ENCODE data around the gene ZNF616.

The ZNF616 gene

DNA sequence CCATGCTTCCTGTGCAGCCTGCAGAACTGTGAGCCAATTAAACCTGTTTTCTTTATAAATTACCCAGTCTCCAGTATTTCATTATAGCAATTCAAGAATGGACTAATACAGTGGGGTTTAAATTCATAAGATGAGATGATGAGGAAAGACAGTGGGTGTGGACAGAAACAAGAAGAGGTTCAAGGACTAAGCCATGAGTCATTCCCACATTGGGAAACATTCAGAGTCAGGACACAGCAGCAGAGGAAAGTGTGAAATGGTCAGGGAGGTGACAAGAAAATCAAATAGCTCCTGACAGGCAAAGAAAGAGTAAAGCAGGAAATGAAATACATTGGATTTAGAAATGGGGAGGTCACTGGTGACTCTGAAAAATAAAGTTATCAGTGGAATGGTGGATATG lies 53.3 kb downstream of the ZNF616 start:
- no peak for DNase-seq
- H3K27ac ChIP-seq = no peak overlapping the region
- H3K27me3 ChIP-seq (ENCODE audit: insufficient read depth, low read depth, severe bottlenecking) = no peaks in the 10 kb centered on the region
- H3K36me3 ChIP-seq = peaks cover 51% of the 10 kb centered on the region
- H3K9me3 ChIP-seq (ENCODE audit: severe bottlenecking) = no peaks in the 10 kb centered on the region
- TF ChIP-seq, protein P1, sequence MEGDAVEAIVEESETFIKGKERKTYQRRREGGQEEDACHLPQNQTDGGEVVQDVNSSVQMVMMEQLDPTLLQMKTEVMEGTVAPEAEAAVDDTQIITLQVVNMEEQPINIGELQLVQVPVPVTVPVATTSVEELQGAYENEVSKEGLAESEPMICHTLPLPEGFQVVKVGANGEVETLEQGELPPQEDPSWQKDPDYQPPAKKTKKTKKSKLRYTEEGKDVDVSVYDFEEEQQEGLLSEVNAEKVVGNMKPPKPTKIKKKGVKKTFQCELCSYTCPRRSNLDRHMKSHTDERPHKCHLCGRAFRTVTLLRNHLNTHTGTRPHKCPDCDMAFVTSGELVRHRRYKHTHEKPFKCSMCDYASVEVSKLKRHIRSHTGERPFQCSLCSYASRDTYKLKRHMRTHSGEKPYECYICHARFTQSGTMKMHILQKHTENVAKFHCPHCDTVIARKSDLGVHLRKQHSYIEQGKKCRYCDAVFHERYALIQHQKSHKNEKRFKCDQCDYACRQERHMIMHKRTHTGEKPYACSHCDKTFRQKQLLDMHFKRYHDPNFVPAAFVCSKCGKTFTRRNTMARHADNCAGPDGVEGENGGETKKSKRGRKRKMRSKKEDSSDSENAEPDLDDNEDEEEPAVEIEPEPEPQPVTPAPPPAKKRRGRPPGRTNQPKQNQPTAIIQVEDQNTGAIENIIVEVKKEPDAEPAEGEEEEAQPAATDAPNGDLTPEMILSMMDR (IDR thresholded peaks at IDR 0.05; ENCODE audit: low read depth, low read length) = no peak
- H3K4me3 ChIP-seq (ENCODE audit: low read depth, low read length) = no peak overlapping the region

GRCh38 chr19:52070496-52070895 lies 69.2 kb downstream of the ZNF616 start:
- TF ChIP-seq, protein P1 (IDR thresholded peaks at IDR 0.05; ENCODE audit: low read depth, low read length) = no peak
- Histone ChIP-seq H3K4me3 (ENCODE audit: low read depth, low read length) (no peak overlapping the region), H3K27ac (no peak overlapping the region), H3K36me3 (peaks cover 78% of the 10 kb centered on the region), H3K9me3 (ENCODE audit: severe bottlenecking) (peaks cover 15% of the 10 kb centered on the region), H3K27me3 (ENCODE audit: insufficient read depth, low read depth, severe bottlenecking) (no peaks in the 10 kb centered on the region)
- DNase-seq = no peak

DNA sequence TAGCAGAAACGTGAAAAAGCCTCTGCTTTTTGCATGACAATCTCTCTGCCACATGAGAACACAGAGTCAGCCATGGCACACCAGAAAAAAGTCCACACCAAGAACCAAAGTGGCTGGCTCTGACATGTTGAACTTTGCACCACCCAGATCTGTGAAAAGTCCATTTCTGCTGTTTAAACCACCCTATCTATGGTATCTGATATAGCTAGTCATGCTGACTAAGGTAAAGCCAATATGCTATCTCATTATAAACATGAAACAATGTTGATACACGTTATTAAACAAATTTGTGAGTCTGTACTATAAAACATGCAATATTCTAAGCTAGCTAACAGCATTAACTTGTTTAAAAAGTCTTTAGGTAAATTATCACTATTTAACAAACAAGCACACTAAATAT lies 70.1 kb downstream of the ZNF616 start:
- peaks cover 78% of the 10 kb centered on the region for H3K36me3 ChIP-seq
- H3K4me3 ChIP-seq (ENCODE audit: low read depth, low read length) = no peak overlapping the region

GRCh38 chr19:52066258-52066863 lies 73.4 kb downstream of the ZNF616 start:
- H3K4me3 ChIP-seq (ENCODE audit: low read depth, low read length) = no peak overlapping the region
- TF ChIP-seq, protein P1 (IDR thresholded peaks at IDR 0.05; ENCODE audit: low read depth, low read length) = no peak
- no peak for DNase-seq
- H3K27ac ChIP-seq = no peak overlapping the region
- peaks cover 67% of the 10 kb centered on the region for H3K36me3 ChIP-seq
- H3K27me3 ChIP-seq (ENCODE audit: insufficient read depth, low read depth, severe bottlenecking) = no peaks in the 10 kb centered on the region
- peaks cover 32% of the 10 kb centered on the region for H3K9me3 ChIP-seq (ENCODE audit: severe bottlenecking)

More for the DNA sequence above, 70.1 kb downstream of the ZNF616 start:
- H3K9me3 ChIP-seq (ENCODE audit: severe bottlenecking) = peaks cover 21% of the 10 kb centered on the region
- no peak overlapping the region for H3K27ac ChIP-seq
- TF ChIP-seq, protein P1 (IDR thresholded peaks at IDR 0.05; ENCODE audit: low read depth, low read length) = no peak
- DNase-seq = no peak
- H3K27me3 ChIP-seq (ENCODE audit: insufficient read depth, low read depth, severe bottlenecking) = no peaks in the 10 kb centered on the region

DNA sequence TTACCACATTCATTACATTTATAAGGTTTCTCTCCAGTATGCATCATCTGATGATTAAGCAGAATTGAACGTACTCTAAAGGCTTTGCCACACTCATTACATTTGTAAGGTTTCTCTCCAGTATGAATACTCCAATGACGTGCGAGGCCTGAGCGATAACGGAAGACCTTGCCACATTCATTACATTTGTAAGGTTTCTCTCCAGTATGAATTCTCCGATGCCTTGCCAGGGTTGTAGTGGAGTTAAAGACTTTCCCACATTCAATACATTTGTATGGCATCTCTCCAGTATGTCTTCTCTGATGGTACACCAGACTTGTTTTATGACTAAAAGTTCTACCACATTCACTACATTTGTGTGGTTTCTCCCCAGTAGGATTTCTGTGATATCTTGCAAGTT lies 74.3 kb downstream of the ZNF616 start:
- H3K36me3 ChIP-seq = peaks cover 60% of the 10 kb centered on the region
- TF ChIP-seq, protein P1 (IDR thresholded peaks at IDR 0.05; ENCODE audit: low read depth, low read length) = no peak
- H3K4me3 ChIP-seq (ENCODE audit: low read depth, low read length) = no peak overlapping the region
- H3K27me3 ChIP-seq (ENCODE audit: insufficient read depth, low read depth, severe bottlenecking) = no peaks in the 10 kb centered on the region
- DNase-seq = no peak
- H3K27ac ChIP-seq = no peak overlapping the region
- peaks cover 32% of the 10 kb centered on the region for H3K9me3 ChIP-seq (ENCODE audit: severe bottlenecking)

Measured in WERI-Rb-1 (cell line).